Measurements from ENCODE around the gene EP400. TPM values are rescaled to one million over a fixed set of nuclear protein-coding genes. Genes with fewer than 3 reads are reported as not detected.

EP400 gene
- total and polyA plus RNA-seq, 2 of the 8 experiments (the other 6 are each of a cell fraction or from before 2014, with no cell fraction given): 13.1 to 69.7 TPM

DNA sequence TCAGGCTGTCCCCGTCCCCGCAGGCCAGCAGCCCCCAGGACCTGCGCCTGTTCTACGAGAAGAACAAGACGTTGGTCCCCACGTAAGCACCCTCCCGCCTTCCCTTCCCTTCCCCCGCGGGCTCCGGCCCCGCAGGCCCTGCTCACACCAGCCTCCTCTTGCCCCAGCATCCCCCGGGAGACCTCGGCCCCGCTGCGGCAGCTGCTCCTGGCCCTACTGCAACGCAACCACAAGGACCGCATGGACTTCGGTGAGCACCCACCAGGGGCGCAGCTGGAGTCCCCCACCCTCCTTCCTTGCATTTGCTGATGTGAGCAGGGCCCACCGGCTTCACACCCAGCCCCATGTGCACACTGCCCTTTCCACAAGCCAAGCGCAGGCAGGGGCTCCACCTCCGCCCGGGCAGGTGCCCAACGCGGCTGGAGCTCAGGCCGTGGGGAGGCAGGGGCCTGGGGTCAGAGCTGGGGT lies 40.0 kb upstream of the EP400 start:
- ChIA-PET POLR2A (ENCODE audit: partially characterized antibody) (interaction anchor here (0.8 to 6.5 kb wide), 3 partner anchors 8 to 14 kb away, joined by 3 to 27 read pairs (median 3); no protein-coding TSS in a partner anchor), CTCF (ENCODE audit: partially characterized antibody) (interaction anchor here (0.7 kb wide), 1 partner anchor 8 kb away, joined by 4 read pairs; no protein-coding TSS in a partner anchor)
- 95% methylated on average over 14 of the region's 26 CpGs; no CpG with 5 or more reads in 1 of the 2 experiments for WGBS, 2 experiments (ENCODE audit: extremely low coverage in 1 of 2, insufficient coverage in 1 of 2, insufficient read length in 1 of 2, insufficient replicate concordance in 2 of 2, low coverage in 1 of 2, low lambda C conversion rate in 2 of 2, missing lambda C conversion rate in 1 of 2)
- no peak overlapping the region for H3K9ac ChIP-seq (replicated peaks in 1 of 4; ENCODE audit: extremely low read depth in 1 of 4, low read depth in 3 of 4, low read length in 3 of 4)
- H4K20me1 ChIP-seq (replicated peaks in 1 of 2; ENCODE audit: control insufficient read depth in 1 of 2, insufficient read depth in 2 of 2, low read length in 2 of 2): peaks cover 5 to 10% of the 10 kb centered on the region in 2 experiments
- H3K9me3 ChIP-seq (ENCODE audit: insufficient read depth in 2 of 2, low read depth in 1 of 2, low read length in 1 of 2): no peaks in the 10 kb centered on the region
- H3K23me2 ChIP-seq (ENCODE audit: low read depth, low read length): no peaks in the 10 kb centered on the region
- H3K27ac ChIP-seq (ENCODE audit: low read depth, low read length): no peak overlapping the region
- H4K5ac ChIP-seq (ENCODE audit: insufficient read length, low read depth, low read length): no peak overlapping the region
- no peak overlapping the region for H3K4ac ChIP-seq (replicated peaks; ENCODE audit: insufficient read length, low read depth, low read length)
- H2BK120ac ChIP-seq (replicated peaks; ENCODE audit: low read depth, low read length): no peak overlapping the region
- H4K91ac ChIP-seq (replicated peaks; ENCODE audit: insufficient read length, low read length): no peak overlapping the region
- H2AFZ ChIP-seq (ENCODE audit: low read length): no peak overlapping the region
- H2AK5ac ChIP-seq (ENCODE audit: low read depth, low read length): no peak overlapping the region
- H3K4me2 ChIP-seq (ENCODE audit: insufficient read depth in 1 of 2, low read depth in 2 of 2, low read length in 2 of 2): no peak overlapping the region
- H3K56ac ChIP-seq (replicated peaks; ENCODE audit: insufficient read length, low read depth, low read length): no peak overlapping the region
- no peak overlapping the region for H3K23ac ChIP-seq (ENCODE audit: insufficient read length)
- H2BK12ac ChIP-seq (ENCODE audit: low read depth, low read length): no peak overlapping the region
- H3K79me2 ChIP-seq (ENCODE audit: control insufficient read depth in 1 of 2, insufficient read depth in 2 of 2, low read length in 2 of 2): peaks cover 0 to 5% of the 10 kb centered on the region in 2 experiments; a peak in 1 of 4 replicates
- no peak for FAIRE-seq
- H2BK15ac ChIP-seq (ENCODE audit: low read length): no peak overlapping the region
- no peak overlapping the region for H3K18ac ChIP-seq (ENCODE audit: extremely low read depth, low read length)
- no peak for DNase-seq (ENCODE audit: low read depth in 1 of 2, low spot score in 2 of 2)
- no peak overlapping the region for H3K14ac ChIP-seq (ENCODE audit: insufficient read length)
- H4K8ac ChIP-seq (ENCODE audit: extremely low read depth, insufficient read depth, low read length): 0 out of 2 replicates have a peak overlapping the region, but pooled peaks have one; percentile 25
- H3K4me3 ChIP-seq (ENCODE audit: extremely low read depth in 1 of 4, insufficient read depth in 2 of 4, low read depth in 3 of 4, low read length in 4 of 4): no peak overlapping the region
- H3K79me1 ChIP-seq (ENCODE audit: low read depth, low read length): peaks cover 5% of the 10 kb centered on the region; the same call in 1 of the 2 replicates
- H2BK20ac ChIP-seq (ENCODE audit: low read length): no peak overlapping the region
- no peak overlapping the region; the same call in 1 of the 2 replicates for H2BK5ac ChIP-seq (ENCODE audit: low read depth, low read length)
- H3K4me1 ChIP-seq (replicated peaks in 1 of 4; ENCODE audit: control insufficient read depth in 3 of 4, insufficient read depth in 4 of 4, low read length in 3 of 4): no peaks in the 10 kb centered on the region
- no peaks in the 10 kb centered on the region for H3K27me3 ChIP-seq (replicated peaks in 1 of 4; ENCODE audit: control insufficient read depth in 3 of 4, extremely low read depth in 1 of 4, insufficient read depth in 3 of 4, low read length in 3 of 4)
- peaks cover 4 to 58% (median 25%) of the 10 kb centered on the region in 4 experiments; a peak in 6 of 8 replicates for H3K36me3 ChIP-seq (ENCODE audit: control insufficient read depth in 2 of 4, insufficient read depth in 4 of 4, low read length in 3 of 4)
- TF ChIP-seq SP1 (IDR thresholded peaks at IDR 0.05; ENCODE audit: low read depth, low read length): no peak
- TF ChIP-seq RBBP5 (IDR thresholded peaks at IDR 0.05; ENCODE audit: borderline replicate concordance, low read depth, low read length): no peak
- TF ChIP-seq TAF1 (IDR thresholded peaks at IDR 0.05; ENCODE audit: low read depth, low read length): no peak
- no peak for TF ChIP-seq JUND (IDR thresholded peaks at IDR 0.05; ENCODE audit: low read length)
- TF ChIP-seq HDAC6 (IDR thresholded peaks at IDR 0.05; ENCODE audit: low read depth, low read length): no peak
- TF ChIP-seq TEAD4 (IDR thresholded peaks at IDR 0.05; ENCODE audit: low read depth, low read length): no peak
- TF ChIP-seq CTBP2 (IDR thresholded peaks at IDR 0.05; ENCODE audit: borderline replicate concordance, insufficient read depth, insufficient read length, low read length): no peak
- TF ChIP-seq, protein P1, sequence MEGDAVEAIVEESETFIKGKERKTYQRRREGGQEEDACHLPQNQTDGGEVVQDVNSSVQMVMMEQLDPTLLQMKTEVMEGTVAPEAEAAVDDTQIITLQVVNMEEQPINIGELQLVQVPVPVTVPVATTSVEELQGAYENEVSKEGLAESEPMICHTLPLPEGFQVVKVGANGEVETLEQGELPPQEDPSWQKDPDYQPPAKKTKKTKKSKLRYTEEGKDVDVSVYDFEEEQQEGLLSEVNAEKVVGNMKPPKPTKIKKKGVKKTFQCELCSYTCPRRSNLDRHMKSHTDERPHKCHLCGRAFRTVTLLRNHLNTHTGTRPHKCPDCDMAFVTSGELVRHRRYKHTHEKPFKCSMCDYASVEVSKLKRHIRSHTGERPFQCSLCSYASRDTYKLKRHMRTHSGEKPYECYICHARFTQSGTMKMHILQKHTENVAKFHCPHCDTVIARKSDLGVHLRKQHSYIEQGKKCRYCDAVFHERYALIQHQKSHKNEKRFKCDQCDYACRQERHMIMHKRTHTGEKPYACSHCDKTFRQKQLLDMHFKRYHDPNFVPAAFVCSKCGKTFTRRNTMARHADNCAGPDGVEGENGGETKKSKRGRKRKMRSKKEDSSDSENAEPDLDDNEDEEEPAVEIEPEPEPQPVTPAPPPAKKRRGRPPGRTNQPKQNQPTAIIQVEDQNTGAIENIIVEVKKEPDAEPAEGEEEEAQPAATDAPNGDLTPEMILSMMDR (IDR thresholded peaks at IDR 0.05; ENCODE audit: control extremely low read depth in 1 of 3, insufficient read depth in 1 of 3, low read depth in 1 of 3, low read length in 3 of 3): no peak
- no peak for TF ChIP-seq CEBPB (IDR thresholded peaks at IDR 0.05; ENCODE audit: low read depth, low read length)
- TF ChIP-seq GABPA (IDR thresholded peaks at IDR 0.05; ENCODE audit: borderline replicate concordance, insufficient read depth, low read length): no peak
- TF ChIP-seq RXRA (IDR thresholded peaks at IDR 0.05; ENCODE audit: insufficient read depth, low read depth, low read length): no peak

Data from H1 (cell line).